Liver (tissue), 9 donors: ENCODE data around the gene PTPMT1. TPM values are rescaled to one million over a fixed set of nuclear protein-coding genes. Genes with fewer than 3 reads are reported as not detected.

ENCODE experiments used
- DNase-seq: peaks from one replicate; pipeline ENCODE4 v3.0.0-alpha.2; 2017; ENCODE audit warnings: low spot score
- H3K27ac ChIP-seq, 2 donors: one replicate each; pipeline ENCODE4 v1.7.0; 2013; ENCODE audit warnings: inconsistent platforms in 2 of 2, low read length in 2 of 2, control low read depth in 1 of 2, low read depth in 1 of 2, mild to moderate bottlenecking in 1 of 2
- H3K27me3 ChIP-seq, 4 donors: one replicate each; pipeline versions ENCODE4 v1.6.1 to v1.7.0; 2013; ENCODE audit warnings: low read length in 3 of 4, inconsistent platforms in 1 of 4, mild to moderate bottlenecking in 1 of 4, moderate library complexity in 1 of 4; ENCODE audit not compliant: control insufficient read depth in 4 of 4, insufficient read depth in 4 of 4
- H3K36me3 ChIP-seq, 4 donors: one replicate each; pipeline versions ENCODE4 v1.6.1 to v1.7.0; 2013; ENCODE audit warnings: low read length in 3 of 4, mild to moderate bottlenecking in 3 of 4, low read depth in 1 of 4, moderate library complexity in 1 of 4; ENCODE audit not compliant: control insufficient read depth in 4 of 4, insufficient read depth in 3 of 4
- H3K4me1 ChIP-seq, 4 donors: one replicate each; pipeline versions ENCODE4 v1.6.1 to v1.7.0; 2013; ENCODE audit warnings: low read length in 3 of 4, mild to moderate bottlenecking in 3 of 4, moderate library complexity in 1 of 4; ENCODE audit not compliant: control insufficient read depth in 4 of 4, insufficient read depth in 4 of 4
- H3K4me3 ChIP-seq, 3 donors: one replicate each; pipeline versions ENCODE4 v1.6.1 to v1.7.0; 2013; ENCODE audit warnings: low read length in 3 of 3, control low read depth in 1 of 3, low read depth in 1 of 3, mild to moderate bottlenecking in 1 of 3
- H3K9ac ChIP-seq, 2 donors: one replicate each; pipeline ENCODE4 v1.7.0; 2013; ENCODE audit warnings: low read length in 2 of 2, mild to moderate bottlenecking in 2 of 2, moderate library complexity in 2 of 2, control low read depth in 1 of 2, low read depth in 1 of 2
- H3K9me3 ChIP-seq, 4 donors: one replicate each; pipeline versions ENCODE4 v1.6.1 to v1.7.0; 2013; ENCODE audit warnings: low read length in 3 of 4; ENCODE audit not compliant: control insufficient read depth in 4 of 4
- EGR1 ChIP-seq, 2 donors: IDR thresholded peaks; 2 replicates each; pipeline ENCODE4 v1.6.1; 2016 to 2018; ENCODE audit warnings: antibody characterized with exemption in 2 of 2, low read depth in 2 of 2
- FOXA1 ChIP-seq: IDR thresholded peaks from 2 replicates; pipeline ENCODE4 v1.6.1; 2016; ENCODE audit warnings: antibody characterized with exemption
- FOXA2 ChIP-seq: IDR thresholded peaks from 2 replicates; pipeline ENCODE4 v1.6.1; 2016; ENCODE audit warnings: antibody characterized with exemption
- GABPA ChIP-seq, 2 donors: IDR thresholded peaks in 1 of 2; conservative IDR thresholded peaks in 1 of 2; 2 replicates each; pipeline ENCODE4 v1.6.1; 2016; ENCODE audit warnings: antibody characterized with exemption in 2 of 2, mild to moderate bottlenecking in 1 of 2, moderate library complexity in 1 of 2
- HNF4A ChIP-seq, 2 donors: conservative IDR thresholded peaks; 2 replicates each; pipeline ENCODE4 v1.6.1; 2016; ENCODE audit warnings: antibody characterized with exemption in 2 of 2, mild to moderate bottlenecking in 2 of 2
- HNF4G ChIP-seq: IDR thresholded peaks from 2 replicates; pipeline ENCODE4 v1.6.1; 2016; ENCODE audit warnings: antibody characterized with exemption
- JUND ChIP-seq, 2 donors: IDR thresholded peaks; 2 replicates each; pipeline ENCODE4 v1.6.1; 2016; ENCODE audit warnings: antibody characterized with exemption in 2 of 2
- NR2F2 ChIP-seq: IDR thresholded peaks from 2 replicates; pipeline ENCODE4 v1.6.1; 2016; ENCODE audit warnings: antibody characterized with exemption
- RAD21 ChIP-seq, 2 donors: IDR thresholded peaks; 2 replicates each; pipeline ENCODE4 v1.6.1; 2016; ENCODE audit warnings: antibody characterized with exemption in 2 of 2, mild to moderate bottlenecking in 2 of 2
- RXRA ChIP-seq, 2 donors: IDR thresholded peaks; 2 replicates each; pipeline ENCODE4 v1.6.1; 2017 to 2018; ENCODE audit warnings: antibody characterized with exemption in 2 of 2, mild to moderate bottlenecking in 1 of 2
- SP1 ChIP-seq: IDR thresholded peaks from 2 replicates; pipeline ENCODE4 v1.6.1; 2018; ENCODE audit warnings: antibody characterized with exemption, mild to moderate bottlenecking
- TAF1 ChIP-seq: conservative IDR thresholded peaks from 2 replicates; pipeline ENCODE4 v1.6.1; 2016; ENCODE audit warnings: antibody characterized with exemption, mild to moderate bottlenecking
- YY1 ChIP-seq: IDR thresholded peaks from 2 replicates; pipeline ENCODE4 v1.6.1; 2016; ENCODE audit warnings: antibody characterized with exemption, mild to moderate bottlenecking
- WGBS: extraction: QIAGEN DNeasy Blood & Tissue Kit; methylation state at CpG from one replicate; pipeline ENCODE4 v1.1.7; 2013; 5-methylcytosine and 5-hydroxymethylcytosine counted together
- polyA plus RNA-seq, 2 donors: library from polyadenylated mRNA; stranded (reverse) in 1 of 2; unstranded in 1 of 2; fragments of 200-250 nt in 1 of 2; fragments of >200 nt in 1 of 2; fragmentation: Nextera tagmentation in 1 of 2; extraction: Ambion mirVana in 1 of 2; gene quantifications; one replicate each; pipeline versions ENCODE4 v1.2.1 to v1.2.3, GENCODE V29; 2013 to 2015
- total RNA-seq, 2 donors: library from RNA; depleted of rRNA; stranded (reverse); fragments of >200 nt; gene quantifications; one replicate each; pipeline ENCODE4 v1.2.3, GENCODE V29; 2014
- TF ChIP-seq, protein P1 (sequence below): IDR thresholded peaks from 2 replicates; pipeline ENCODE4 v1.6.1; 2016; ENCODE audit warnings: antibody characterized with exemption
- TF ChIP-seq, protein P2 (sequence below): IDR thresholded peaks from 2 replicates; pipeline ENCODE4 v1.6.1; 2016; ENCODE audit warnings: antibody characterized with exemption
- TF ChIP-seq, protein P3 (sequence below): IDR thresholded peaks from 2 replicates; pipeline ENCODE4 v1.6.1; 2016; ENCODE audit warnings: antibody characterized with exemption, mild to moderate bottlenecking
- TF ChIP-seq, protein P4 (sequence below): fragments of 150-350 bp; IDR thresholded peaks from 2 replicates; pipeline ENCODE4 v1.5.1; 2017; ENCODE audit warnings: improper control_type of control experiment, low read depth, low read length; ENCODE audit not compliant: missing input control
- donor health status: healthy.
- donor health status: healthy.
- donor health status: healthy.
- donor health status: healthy.
- donor health status: healthy.

The PTPMT1 gene
- total and polyA plus RNA-seq, 4 donors = 28.7 to 40.4 (median 33.5) TPM

DNA sequence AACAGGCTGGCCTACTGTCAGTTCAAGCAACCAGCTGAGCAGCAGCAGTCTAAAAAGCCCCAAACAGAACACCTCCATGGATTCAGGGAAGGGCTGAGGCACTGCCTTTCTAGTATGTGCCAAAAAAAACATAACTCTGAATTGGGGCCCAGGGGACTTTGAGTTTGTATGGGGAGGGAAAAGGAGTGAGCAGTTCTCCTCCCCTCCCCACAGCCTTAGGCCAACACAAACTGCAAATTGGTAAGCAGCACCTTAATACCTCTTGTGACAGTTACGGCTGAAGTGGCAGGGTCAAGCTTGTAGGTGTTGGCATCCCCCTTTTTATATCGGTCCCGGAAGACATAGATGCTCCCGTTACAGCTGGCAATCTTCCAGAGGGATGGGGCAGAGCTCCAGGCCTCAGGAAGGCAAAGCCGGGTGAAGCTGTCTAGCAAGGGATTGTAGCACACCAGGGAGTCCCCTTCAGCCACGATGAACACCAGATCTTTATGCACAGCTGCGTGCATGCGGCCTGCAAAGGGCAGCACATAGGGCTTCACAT, 7.4 kb downstream of the PTPMT1 start (continued):
- peak in 1 of 2 donors; percentile 62 for TF ChIP-seq GABPA (IDR thresholded peaks at IDR 0.05 in 1 of 2, conservative IDR thresholded peaks at IDR 0.05 in 1 of 2)

DNA sequence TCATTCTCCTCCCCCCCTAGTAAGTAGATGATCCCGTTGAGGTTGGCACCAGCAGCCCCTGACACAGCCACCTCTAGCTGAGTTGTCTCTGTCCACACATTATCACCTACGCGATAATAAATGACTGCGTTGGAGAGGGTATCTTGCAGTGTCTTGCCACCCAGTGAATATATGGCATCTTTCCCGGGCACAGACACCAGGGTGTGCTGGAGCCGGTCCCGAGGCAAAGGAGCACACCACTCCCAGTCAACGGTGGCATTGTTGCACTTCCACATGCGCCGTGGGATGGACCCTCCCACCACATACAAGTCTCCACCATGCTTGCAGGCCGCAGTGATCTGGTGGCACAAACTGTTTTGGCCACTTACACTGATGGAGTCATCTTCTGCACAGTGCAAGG, 7.9 kb downstream of the PTPMT1 start:
- TF ChIP-seq YY1 = no peak
- TF ChIP-seq HNF4G = no peak
- TF ChIP-seq SP1 = no peak
- no peak for TF ChIP-seq FOXA1
- no peak for TF ChIP-seq GABPA (IDR thresholded peaks at IDR 0.05 in 1 of 2, conservative IDR thresholded peaks at IDR 0.05 in 1 of 2)
- TF ChIP-seq, protein P1, sequence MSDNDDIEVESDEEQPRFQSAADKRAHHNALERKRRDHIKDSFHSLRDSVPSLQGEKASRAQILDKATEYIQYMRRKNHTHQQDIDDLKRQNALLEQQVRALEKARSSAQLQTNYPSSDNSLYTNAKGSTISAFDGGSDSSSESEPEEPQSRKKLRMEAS = no peak
- TF ChIP-seq FOXA2 = no peak
- no peak for TF ChIP-seq JUND (IDR thresholded peaks at IDR 0.05)
- H3K27me3 ChIP-seq = no peaks in the 10 kb centered on the region
- H3K9me3 ChIP-seq = no peaks in the 10 kb centered on the region
- no peak overlapping the region for H3K9ac ChIP-seq
- WGBS = 49% methylated on average over 11 of the region's 11 CpGs
- no peak for DNase-seq
- no peak overlapping the region for H3K27ac ChIP-seq
- no peak overlapping the region for H3K4me3 ChIP-seq
- H3K4me1 ChIP-seq = peaks cover 6 to 44% (median 37%) of the 10 kb centered on the region in 4 donors
- peaks cover 0 to 15% (median 4%) of the 10 kb centered on the region in 4 donors for H3K36me3 ChIP-seq

DNA sequence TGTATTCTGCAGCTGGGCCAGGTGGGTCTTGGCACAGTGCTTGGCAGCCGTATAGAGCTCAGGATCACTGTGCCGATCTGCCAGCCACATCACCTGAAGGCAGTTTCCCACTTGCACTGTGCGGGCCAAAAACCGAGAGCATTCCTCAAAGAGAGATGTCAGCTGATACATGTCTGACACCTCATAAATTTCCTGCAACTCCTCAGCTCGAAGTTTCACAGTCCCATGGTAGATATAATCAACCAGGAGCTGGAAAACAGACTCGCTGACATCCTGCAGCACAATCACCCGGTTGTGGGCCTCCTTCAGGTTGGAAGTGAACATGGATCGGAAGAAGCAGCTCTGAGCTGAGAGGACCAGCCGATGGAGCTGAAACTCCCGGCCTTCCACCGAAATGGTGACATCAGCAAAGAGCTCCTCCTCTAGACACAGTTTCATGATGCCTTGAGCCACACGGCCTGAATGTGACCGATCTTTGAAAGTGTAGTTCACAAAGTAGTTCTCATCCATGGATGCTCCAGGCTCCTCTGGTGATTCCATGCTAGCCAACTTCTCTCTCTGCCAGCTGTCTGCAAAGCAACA, 12.2 kb downstream of the PTPMT1 start:
- Histone ChIP-seq H3K4me1 (peaks cover 8 to 46% (median 40%) of the 10 kb centered on the region in 4 donors), H3K27me3 (no peaks in the 10 kb centered on the region), H3K27ac (no peak overlapping the region), H3K9ac (peak overlapping the region in 1 of 2 donors; percentile 42), H3K9me3 (no peaks in the 10 kb centered on the region), H3K36me3 (peaks cover 1 to 23% (median 17%) of the 10 kb centered on the region in 4 donors), H3K4me3 (peak overlapping the region in 1 of 3 donors; percentile 90)
- WGBS = 89% methylated on average over 13 of the region's 13 CpGs
- TF ChIP-seq HNF4A (conservative IDR thresholded peaks at IDR 0.05) = no peak
- TF ChIP-seq EGR1 (IDR thresholded peaks at IDR 0.05; ENCODE audit: low read depth in 2 of 2) = no peak
- no peak for TF ChIP-seq YY1
- TF ChIP-seq FOXA2 = no peak
- no peak for TF ChIP-seq HNF4G
- TF ChIP-seq RAD21 (IDR thresholded peaks at IDR 0.05) = no peak
- DNase-seq = no peak

DNA sequence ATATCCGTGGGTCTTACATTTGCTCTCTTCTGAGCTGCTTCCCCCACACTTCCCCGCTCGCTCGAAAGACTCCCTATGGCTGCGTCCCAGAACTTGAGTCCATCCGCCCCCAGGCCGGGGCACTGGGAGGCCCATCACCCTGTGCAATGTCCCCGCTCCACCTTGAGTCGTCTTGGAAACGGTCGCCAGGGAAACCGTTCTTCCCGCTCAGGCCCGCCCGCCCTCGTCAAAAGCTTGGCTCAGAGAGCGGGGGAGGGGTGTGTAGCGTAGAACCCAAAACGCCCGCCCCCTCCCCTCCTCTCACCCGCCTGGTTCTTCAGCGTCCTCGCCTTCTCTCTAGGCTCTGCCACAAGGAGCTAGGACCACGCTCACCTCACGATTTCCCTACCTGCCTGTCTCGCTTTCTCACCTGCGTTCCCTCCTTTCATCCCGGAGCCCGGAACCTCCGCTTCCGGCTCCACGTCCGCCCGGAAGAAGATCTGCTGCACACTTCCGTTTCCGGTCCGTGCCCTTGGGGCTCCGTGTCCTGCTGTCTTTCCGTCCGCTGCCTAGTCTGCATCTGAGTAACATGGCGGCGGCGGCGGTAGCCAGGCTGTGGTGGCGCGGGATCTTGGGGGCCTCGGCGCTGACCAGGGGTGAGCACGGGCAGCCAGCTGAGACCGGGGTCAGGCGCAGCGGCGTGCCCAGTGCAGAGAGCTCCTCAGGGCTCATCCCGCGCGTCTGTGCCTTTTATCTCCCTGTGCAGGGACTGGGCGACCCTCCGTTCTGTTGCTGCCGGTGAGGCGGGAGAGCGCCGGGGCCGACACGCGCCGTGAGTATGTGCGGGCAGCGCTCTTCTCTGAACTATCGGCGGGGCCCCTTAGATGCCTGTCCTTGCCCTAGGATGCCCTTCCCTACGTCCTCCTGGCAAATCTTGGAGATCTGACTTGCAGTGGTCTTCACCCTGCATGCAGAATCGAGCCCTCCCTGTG, 13.4 kb downstream of the PTPMT1 start, which contains the start of the genes KBTBD4 and NDUFS3:
KBTBD4 (minus strand) TSS at position 447 of the 971 bp plus-strand sequence; CDS start at position 428, 19 bp downstream.
NDUFS3 (plus strand) TSS at position 551 of the 971 bp plus-strand sequence; CDS start at position 569, 18 bp downstream.
- Histone ChIP-seq H3K9ac (peak within 1 kb of the TSS; percentile 44 to 83), H3K4me3 (peak within 1 kb of the TSS; percentile 78 to 90 (median 89)), H3K36me3 (peaks cover 5 to 35% (median 24%) of the 10 kb centered on the region in 4 donors), H3K4me1 (peaks cover 5 to 34% (median 27%) of the 10 kb centered on the region in 4 donors), H3K9me3 (no peaks in the 10 kb centered on the region), H3K27ac (peak within 1 kb of the TSS; percentile 81 to 90), H3K27me3 (no peaks in the 10 kb centered on the region)
- DNase-seq = peak; percentile 96
- under 1% methylated on average over 72 of the region's 72 CpGs for WGBS
- TF ChIP-seq RXRA (IDR thresholded peaks at IDR 0.05) (peak; percentile 25 to 39), EGR1 (IDR thresholded peaks at IDR 0.05; ENCODE audit: low read depth in 2 of 2) (peak; percentile 79 to 87), SP1 (peak; percentile 52), TAF1 (peak; percentile 26), HNF4A (conservative IDR thresholded peaks at IDR 0.05) (peak in 1 of 2 donors; percentile 7), NR2F2 (peak; percentile 60), GABPA (IDR thresholded peaks at IDR 0.05 in 1 of 2, conservative IDR thresholded peaks at IDR 0.05 in 1 of 2) (peak; percentile 100)
- TF ChIP-seq, protein P2, sequence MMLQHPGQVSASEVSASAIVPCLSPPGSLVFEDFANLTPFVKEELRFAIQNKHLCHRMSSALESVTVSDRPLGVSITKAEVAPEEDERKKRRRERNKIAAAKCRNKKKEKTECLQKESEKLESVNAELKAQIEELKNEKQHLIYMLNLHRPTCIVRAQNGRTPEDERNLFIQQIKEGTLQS = no peak
- TF ChIP-seq, protein P3, sequence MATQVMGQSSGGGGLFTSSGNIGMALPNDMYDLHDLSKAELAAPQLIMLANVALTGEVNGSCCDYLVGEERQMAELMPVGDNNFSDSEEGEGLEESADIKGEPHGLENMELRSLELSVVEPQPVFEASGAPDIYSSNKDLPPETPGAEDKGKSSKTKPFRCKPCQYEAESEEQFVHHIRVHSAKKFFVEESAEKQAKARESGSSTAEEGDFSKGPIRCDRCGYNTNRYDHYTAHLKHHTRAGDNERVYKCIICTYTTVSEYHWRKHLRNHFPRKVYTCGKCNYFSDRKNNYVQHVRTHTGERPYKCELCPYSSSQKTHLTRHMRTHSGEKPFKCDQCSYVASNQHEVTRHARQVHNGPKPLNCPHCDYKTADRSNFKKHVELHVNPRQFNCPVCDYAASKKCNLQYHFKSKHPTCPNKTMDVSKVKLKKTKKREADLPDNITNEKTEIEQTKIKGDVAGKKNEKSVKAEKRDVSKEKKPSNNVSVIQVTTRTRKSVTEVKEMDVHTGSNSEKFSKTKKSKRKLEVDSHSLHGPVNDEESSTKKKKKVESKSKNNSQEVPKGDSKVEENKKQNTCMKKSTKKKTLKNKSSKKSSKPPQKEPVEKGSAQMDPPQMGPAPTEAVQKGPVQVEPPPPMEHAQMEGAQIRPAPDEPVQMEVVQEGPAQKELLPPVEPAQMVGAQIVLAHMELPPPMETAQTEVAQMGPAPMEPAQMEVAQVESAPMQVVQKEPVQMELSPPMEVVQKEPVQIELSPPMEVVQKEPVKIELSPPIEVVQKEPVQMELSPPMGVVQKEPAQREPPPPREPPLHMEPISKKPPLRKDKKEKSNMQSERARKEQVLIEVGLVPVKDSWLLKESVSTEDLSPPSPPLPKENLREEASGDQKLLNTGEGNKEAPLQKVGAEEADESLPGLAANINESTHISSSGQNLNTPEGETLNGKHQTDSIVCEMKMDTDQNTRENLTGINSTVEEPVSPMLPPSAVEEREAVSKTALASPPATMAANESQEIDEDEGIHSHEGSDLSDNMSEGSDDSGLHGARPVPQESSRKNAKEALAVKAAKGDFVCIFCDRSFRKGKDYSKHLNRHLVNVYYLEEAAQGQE = peak; percentile 75
- TF ChIP-seq, protein P1 = peak; percentile 88
- TF ChIP-seq, protein P4, sequence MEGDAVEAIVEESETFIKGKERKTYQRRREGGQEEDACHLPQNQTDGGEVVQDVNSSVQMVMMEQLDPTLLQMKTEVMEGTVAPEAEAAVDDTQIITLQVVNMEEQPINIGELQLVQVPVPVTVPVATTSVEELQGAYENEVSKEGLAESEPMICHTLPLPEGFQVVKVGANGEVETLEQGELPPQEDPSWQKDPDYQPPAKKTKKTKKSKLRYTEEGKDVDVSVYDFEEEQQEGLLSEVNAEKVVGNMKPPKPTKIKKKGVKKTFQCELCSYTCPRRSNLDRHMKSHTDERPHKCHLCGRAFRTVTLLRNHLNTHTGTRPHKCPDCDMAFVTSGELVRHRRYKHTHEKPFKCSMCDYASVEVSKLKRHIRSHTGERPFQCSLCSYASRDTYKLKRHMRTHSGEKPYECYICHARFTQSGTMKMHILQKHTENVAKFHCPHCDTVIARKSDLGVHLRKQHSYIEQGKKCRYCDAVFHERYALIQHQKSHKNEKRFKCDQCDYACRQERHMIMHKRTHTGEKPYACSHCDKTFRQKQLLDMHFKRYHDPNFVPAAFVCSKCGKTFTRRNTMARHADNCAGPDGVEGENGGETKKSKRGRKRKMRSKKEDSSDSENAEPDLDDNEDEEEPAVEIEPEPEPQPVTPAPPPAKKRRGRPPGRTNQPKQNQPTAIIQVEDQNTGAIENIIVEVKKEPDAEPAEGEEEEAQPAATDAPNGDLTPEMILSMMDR = no peak
